HepG2 (cell line): Measurements from ENCODE around the gene QRICH2. TPM values are rescaled to one million over a fixed set of nuclear protein-coding genes. Genes with fewer than 3 reads are reported as not detected.

Experiments used
- BORCS8-MEF2B ChIP-seq: sonication (generic); formaldehyde crosslinking; IDR thresholded peaks from 2 replicates; pipeline ENCODE4 v1.8.0; 2022; ENCODE audit warnings: mild to moderate bottlenecking, missing genetic modification reagents
- GTF2F1 ChIP-seq: fragments of 150-350 bp; IDR thresholded peaks from 2 replicates; pipeline ENCODE4 v1.6.1; 2014; ENCODE audit warnings: low read length
- HMG20B ChIP-seq: conservative IDR thresholded peaks from 2 replicates; pipeline ENCODE4 v1.6.1; 2016; ENCODE audit warnings: missing genetic modification reagents, missing compliant biosample characterization
- JUND ChIP-seq: sonication (generic); formaldehyde crosslinking; IDR thresholded peaks from 2 replicates; pipeline ENCODE4 v1.8.0; 2022; ENCODE audit warnings: mild to moderate bottlenecking, missing genetic modification reagents
- MZF1 ChIP-seq: sonication (generic); formaldehyde crosslinking; IDR thresholded peaks from 2 replicates; pipeline ENCODE4 v1.8.1; 2023; ENCODE audit warnings: mild to moderate bottlenecking, missing genetic modification reagents, borderline replicate concordance
- SETDB1 ChIP-seq: sonication (generic); formaldehyde crosslinking; IDR thresholded peaks from 2 replicates; pipeline ENCODE4 v1.5.1; 2020; ENCODE audit warnings: missing genetic modification reagents, mild to moderate bottlenecking, borderline replicate concordance
- SOX13 ChIP-seq, 3 experiments: fragments of 450-650 bp in 1 of 3; sonication (generic) in 1 of 3; formaldehyde crosslinking in 1 of 3; IDR thresholded peaks in 2 of 3; conservative IDR thresholded peaks in 1 of 3; 2 replicates each; pipeline versions ENCODE4 v1.5.0 to v1.6.1; 2016 to 2020; ENCODE audit warnings: antibody characterized with exemption in 1 of 3, mild to moderate bottlenecking in 1 of 3, missing compliant biosample characterization in 1 of 3, missing genetic modification reagents in 1 of 3, moderate library complexity in 1 of 3
- TCF7L2 ChIP-seq: IDR thresholded peaks from 2 replicates; pipeline ENCODE4 v1.6.1; 2011; ENCODE audit warnings: mild to moderate bottlenecking, low read depth, low read length, moderate library complexity
- TOPORS ChIP-seq: sonication (generic); formaldehyde crosslinking; IDR thresholded peaks from 2 replicates; pipeline ENCODE4 v1.8.0; 2023; ENCODE audit warnings: mild to moderate bottlenecking, missing genetic modification reagents
- ZBTB3 ChIP-seq: sonication (generic); formaldehyde crosslinking; IDR thresholded peaks from 2 replicates; pipeline ENCODE4 v1.4.0; 2020; ENCODE audit warnings: low read depth, mild to moderate bottlenecking, moderate library complexity, missing genetic modification reagents, borderline replicate concordance
- ZFP82 ChIP-seq: sonication (generic); formaldehyde crosslinking; IDR thresholded peaks from 2 replicates; pipeline ENCODE4 v1.5.1; 2020; ENCODE audit warnings: mild to moderate bottlenecking, missing genetic modification reagents, borderline replicate concordance
- ZFP90 ChIP-seq: sonication (generic); formaldehyde crosslinking; IDR thresholded peaks from 2 replicates; pipeline ENCODE4 v1.8.0; 2022; ENCODE audit warnings: missing genetic modification reagents, mild to moderate bottlenecking, inconsistent platforms, borderline replicate concordance
- ZNF225 ChIP-seq: sonication (generic); formaldehyde crosslinking; IDR thresholded peaks from 2 replicates; pipeline ENCODE4 v1.4.0; 2020; ENCODE audit warnings: mild to moderate bottlenecking, missing genetic modification reagents
- ZNF44 ChIP-seq: sonication (generic); formaldehyde crosslinking; IDR thresholded peaks from 2 replicates; pipeline ENCODE4 v1.5.1; 2020; ENCODE audit warnings: mild to moderate bottlenecking, missing genetic modification reagents
- ZNF446 ChIP-seq: sonication (generic); formaldehyde crosslinking; IDR thresholded peaks from 2 replicates; pipeline ENCODE4 v1.5.0; 2020; ENCODE audit warnings: mild to moderate bottlenecking, missing genetic modification reagents
- ZNF780A ChIP-seq: sonication (generic); formaldehyde crosslinking; IDR thresholded peaks from 2 replicates; pipeline ENCODE4 v1.8.0; 2022; ENCODE audit warnings: mild to moderate bottlenecking, missing genetic modification reagents, moderate library complexity
- ZNF782 ChIP-seq: sonication (generic); formaldehyde crosslinking; IDR thresholded peaks from 2 replicates; pipeline ENCODE4 v1.4.0; 2020; ENCODE audit warnings: missing genetic modification reagents, mild to moderate bottlenecking, borderline replicate concordance
- polyA plus RNA-seq, 8 experiments: library from polyadenylated mRNA; depleted of rRNA in 3 of 8; stranded (reverse) in 7 of 8; unstranded in 1 of 8; fragments of >200 nt; fragmentation: Illumina TruSeq in 4 of 8; extraction: Trizol in 4 of 8; gene quantifications; 2 replicates each; pipeline versions ENCODE4 v1.2.1 to v1.2.3, GENCODE V29; 2011 to 2016; ENCODE audit warnings: low read depth in 4 of 8, missing spikeins in 1 of 8, mixed read lengths in 1 of 8; ENCODE audit not compliant: insufficient read depth in 1 of 8
- total RNA-seq, 5 experiments: library from RNA; depleted of rRNA; stranded (reverse); fragments of >200 nt; fragmentation: Illumina TruSeq; extraction: Trizol; gene quantifications; 2 replicates each; pipeline ENCODE4 v1.2.3, GENCODE V29; 2016; ENCODE audit warnings: low read depth in 1 of 5
- TF ChIP-seq, protein P1 (sequence below): sonication (generic); formaldehyde crosslinking; IDR thresholded peaks from 2 replicates; pipeline ENCODE4 v1.5.0; 2020; ENCODE audit warnings: missing genetic modification reagents, mild to moderate bottlenecking, borderline replicate concordance
- TF ChIP-seq, protein P2 (sequence below): sonication (generic); formaldehyde crosslinking; IDR thresholded peaks from 2 replicates; pipeline ENCODE4 v1.4.0; 2020; ENCODE audit warnings: missing genetic modification reagents; ENCODE audit errors: not compliant biosample characterization
- TF ChIP-seq, protein P3 (sequence below): sonication (generic); formaldehyde crosslinking; IDR thresholded peaks from 2 replicates; pipeline ENCODE4 v1.4.0; 2020; ENCODE audit warnings: low read depth, mild to moderate bottlenecking, missing genetic modification reagents
- TF ChIP-seq, protein P4 (sequence below): sonication (generic); formaldehyde crosslinking; IDR thresholded peaks from 2 replicates; pipeline ENCODE4 v1.4.0; 2020; ENCODE audit warnings: missing genetic modification reagents, borderline replicate concordance

QRICH2 gene
- total and polyA plus RNA-seq, 2 of the 13 experiments (the other 11 are each of a cell fraction or from before 2014, with no cell fraction given): 3.7 to 5.7 TPM

DNA sequence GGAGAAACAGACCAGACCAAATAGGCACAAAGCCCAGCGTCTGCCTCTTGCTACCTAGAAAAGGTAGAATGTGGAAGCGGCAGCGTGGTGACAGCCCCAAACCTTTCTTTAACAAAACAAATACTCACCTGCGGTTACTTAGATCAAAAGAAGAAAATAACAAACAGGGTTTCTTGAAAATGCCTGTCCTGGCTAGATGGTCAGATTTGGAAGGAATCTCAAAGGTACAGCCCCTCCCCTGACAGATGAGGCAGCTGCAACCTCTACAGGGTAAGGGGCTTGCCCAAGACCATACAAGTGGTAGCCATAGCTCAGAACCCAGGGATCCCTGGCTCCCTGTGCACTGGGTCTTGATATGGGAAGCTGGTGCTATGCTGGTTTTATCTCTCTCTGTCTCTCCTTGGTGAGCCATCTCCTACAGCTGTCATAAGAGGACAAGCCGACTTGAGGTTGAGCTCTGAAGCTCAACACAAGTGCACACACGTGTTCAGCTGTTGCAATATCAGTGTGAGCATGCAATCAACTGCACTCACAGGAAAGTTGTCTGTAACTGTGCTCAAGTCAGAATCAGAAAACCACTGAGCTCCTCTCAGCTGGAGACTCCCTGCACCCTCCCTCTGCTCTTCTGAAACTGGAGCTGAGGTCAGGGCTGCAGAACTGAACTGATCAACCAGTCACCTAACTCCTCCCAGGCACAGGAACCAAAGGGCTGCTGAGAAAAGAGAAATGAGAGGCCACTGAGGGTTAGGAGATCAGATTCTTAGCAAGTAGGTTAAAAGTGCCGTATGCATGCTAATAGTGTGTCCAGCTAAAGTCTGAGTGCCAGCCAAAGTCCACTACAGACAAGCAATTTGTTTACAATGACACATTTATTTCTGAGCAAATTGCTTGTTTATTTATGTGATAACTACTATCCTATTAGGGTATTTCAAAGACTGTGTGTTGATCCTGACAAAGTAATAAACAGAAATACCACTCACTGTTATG, 61.7 kb downstream of the QRICH2 start (continued):
- TF ChIP-seq, protein P1, sequence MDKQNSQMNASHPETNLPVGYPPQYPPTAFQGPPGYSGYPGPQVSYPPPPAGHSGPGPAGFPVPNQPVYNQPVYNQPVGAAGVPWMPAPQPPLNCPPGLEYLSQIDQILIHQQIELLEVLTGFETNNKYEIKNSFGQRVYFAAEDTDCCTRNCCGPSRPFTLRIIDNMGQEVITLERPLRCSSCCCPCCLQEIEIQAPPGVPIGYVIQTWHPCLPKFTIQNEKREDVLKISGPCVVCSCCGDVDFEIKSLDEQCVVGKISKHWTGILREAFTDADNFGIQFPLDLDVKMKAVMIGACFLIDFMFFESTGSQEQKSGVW (CRISPR knock-in tag): no peak
- no peak for TF ChIP-seq BORCS8-MEF2B
- no peak for TF ChIP-seq ZFP82 (CRISPR knock-in tag)
- no peak for TF ChIP-seq ZFP90 (CRISPR knock-in tag)
- no peak for TF ChIP-seq TCF7L2
- TF ChIP-seq HMG20B: no peak
- TF ChIP-seq SOX13 (IDR thresholded peaks at IDR 0.05): no peak
- TF ChIP-seq SOX13 (CRISPR knock-in tag; conservative IDR thresholded peaks at IDR 0.05 in 1 of 2, IDR thresholded peaks at IDR 0.05 in 1 of 2): peak in 1 of 2 experiments; percentile 36; a peak in 1 of 4 replicates
- no peak for TF ChIP-seq SETDB1 (CRISPR knock-in tag)
- peak; percentile 57; the same call in 1 of the 2 replicates for TF ChIP-seq TOPORS (CRISPR knock-in tag)
- TF ChIP-seq ZNF225: no peak
- TF ChIP-seq, protein P2, sequence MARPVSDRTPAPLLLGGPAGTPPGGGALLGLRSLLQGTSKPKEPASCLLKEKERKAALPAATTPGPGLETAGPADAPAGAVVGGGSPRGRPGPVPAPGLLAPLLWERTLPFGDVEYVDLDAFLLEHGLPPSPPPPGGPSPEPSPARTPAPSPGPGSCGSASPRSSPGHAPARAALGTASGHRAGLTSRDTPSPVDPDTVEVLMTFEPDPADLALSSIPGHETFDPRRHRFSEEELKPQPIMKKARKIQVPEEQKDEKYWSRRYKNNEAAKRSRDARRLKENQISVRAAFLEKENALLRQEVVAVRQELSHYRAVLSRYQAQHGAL: no peak
- TF ChIP-seq ZNF44 (CRISPR knock-in tag): no peak
- no peak for TF ChIP-seq ZNF446
- no peak for TF ChIP-seq ZNF780A
- TF ChIP-seq ZNF782 (CRISPR knock-in tag): no peak; the same call in 1 of the 2 replicates
- TF ChIP-seq ZBTB3 (CRISPR knock-in tag): no peak
- TF ChIP-seq, protein P3, sequence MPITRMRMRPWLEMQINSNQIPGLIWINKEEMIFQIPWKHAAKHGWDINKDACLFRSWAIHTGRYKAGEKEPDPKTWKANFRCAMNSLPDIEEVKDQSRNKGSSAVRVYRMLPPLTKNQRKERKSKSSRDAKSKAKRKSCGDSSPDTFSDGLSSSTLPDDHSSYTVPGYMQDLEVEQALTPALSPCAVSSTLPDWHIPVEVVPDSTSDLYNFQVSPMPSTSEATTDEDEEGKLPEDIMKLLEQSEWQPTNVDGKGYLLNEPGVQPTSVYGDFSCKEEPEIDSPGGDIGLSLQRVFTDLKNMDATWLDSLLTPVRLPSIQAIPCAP (CRISPR knock-in tag): no peak
- TF ChIP-seq JUND: no peak
- TF ChIP-seq GTF2F1: no peak
- TF ChIP-seq, protein P4, sequence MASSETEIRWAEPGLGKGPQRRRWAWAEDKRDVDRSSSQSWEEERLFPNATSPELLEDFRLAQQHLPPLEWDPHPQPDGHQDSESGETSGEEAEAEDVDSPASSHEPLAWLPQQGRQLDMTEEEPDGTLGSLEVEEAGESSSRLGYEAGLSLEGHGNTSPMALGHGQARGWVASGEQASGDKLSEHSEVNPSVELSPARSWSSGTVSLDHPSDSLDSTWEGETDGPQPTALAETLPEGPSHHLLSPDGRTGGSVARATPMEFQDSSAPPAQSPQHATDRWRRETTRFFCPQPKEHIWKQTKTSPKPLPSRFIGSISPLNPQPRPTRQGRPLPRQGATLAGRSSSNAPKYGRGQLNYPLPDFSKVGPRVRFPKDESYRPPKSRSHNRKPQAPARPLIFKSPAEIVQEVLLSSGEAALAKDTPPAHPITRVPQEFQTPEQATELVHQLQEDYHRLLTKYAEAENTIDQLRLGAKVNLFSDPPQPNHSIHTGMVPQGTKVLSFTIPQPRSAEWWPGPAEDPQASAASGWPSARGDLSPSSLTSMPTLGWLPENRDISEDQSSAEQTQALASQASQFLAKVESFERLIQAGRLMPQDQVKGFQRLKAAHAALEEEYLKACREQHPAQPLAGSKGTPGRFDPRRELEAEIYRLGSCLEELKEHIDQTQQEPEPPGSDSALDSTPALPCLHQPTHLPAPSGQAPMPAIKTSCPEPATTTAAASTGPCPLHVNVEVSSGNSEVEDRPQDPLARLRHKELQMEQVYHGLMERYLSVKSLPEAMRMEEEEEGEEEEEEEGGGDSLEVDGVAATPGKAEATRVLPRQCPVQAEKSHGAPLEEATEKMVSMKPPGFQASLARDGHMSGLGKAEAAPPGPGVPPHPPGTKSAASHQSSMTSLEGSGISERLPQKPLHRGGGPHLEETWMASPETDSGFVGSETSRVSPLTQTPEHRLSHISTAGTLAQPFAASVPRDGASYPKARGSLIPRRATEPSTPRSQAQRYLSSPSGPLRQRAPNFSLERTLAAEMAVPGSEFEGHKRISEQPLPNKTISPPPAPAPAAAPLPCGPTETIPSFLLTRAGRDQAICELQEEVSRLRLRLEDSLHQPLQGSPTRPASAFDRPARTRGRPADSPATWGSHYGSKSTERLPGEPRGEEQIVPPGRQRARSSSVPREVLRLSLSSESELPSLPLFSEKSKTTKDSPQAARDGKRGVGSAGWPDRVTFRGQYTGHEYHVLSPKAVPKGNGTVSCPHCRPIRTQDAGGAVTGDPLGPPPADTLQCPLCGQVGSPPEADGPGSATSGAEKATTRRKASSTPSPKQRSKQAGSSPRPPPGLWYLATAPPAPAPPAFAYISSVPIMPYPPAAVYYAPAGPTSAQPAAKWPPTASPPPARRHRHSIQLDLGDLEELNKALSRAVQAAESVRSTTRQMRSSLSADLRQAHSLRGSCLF (CRISPR knock-in tag): no peak
- no peak for TF ChIP-seq MZF1 (CRISPR knock-in tag)
